IMR-90 (cell line): Measurements from ENCODE around the gene COLEC12. TPM values are rescaled to one million over a fixed set of nuclear protein-coding genes. Genes with fewer than 3 reads are reported as not detected.

Experiments used
- ATAC-seq: fragments of 200-7000 bp; cut with Tn5 transposase; 2 replicates; pipeline ENCODE4 v1.9.1; 2020; ENCODE audit warnings: low read depth, mild to moderate bottlenecking, moderate library complexity
- BruUV-seq: library from RNA; stranded (reverse); fragments of 400-500 nt; replicated peaks from 2 replicates; lab custom pipeline; 2021; lab: Mats Ljungman, UMichigan
- CTCF ChIA-PET: fragments of 300-600 bp; formaldehyde crosslinking; extraction: SDS; loops from one replicate; lab custom pipeline; 2021; ENCODE audit warnings: antibody characterized with exemption; lab: Yijun Ruan, JAX
- POLR2A ChIA-PET: fragments of 300-600 bp; sonication (Branson Sonifier 250); formaldehyde crosslinking; loops from one replicate; lab custom pipeline; 2022; ENCODE audit warnings: antibody characterized with exemption; ENCODE audit not compliant: unreplicated experiment; lab: Charles Lee
- DNase-seq: peaks from one replicate; pipeline ENCODE4 v3.0.0; 2013
- H2AFZ ChIP-seq: replicated peaks from 2 replicates; pipeline ENCODE3; 2013; ENCODE audit warnings: low read length, mild to moderate bottlenecking; ENCODE audit not compliant: poor library complexity
- H2AK5ac ChIP-seq: 2 replicates; pipeline ENCODE4 v1.6.1; 2013; ENCODE audit warnings: low read depth, low read length, inconsistent platforms
- H2AK9ac ChIP-seq: replicated peaks from 2 replicates; pipeline ENCODE3; 2013; ENCODE audit warnings: mild to moderate bottlenecking, low read depth, low read length, moderate library complexity; ENCODE audit not compliant: poor library complexity
- H2BK120ac ChIP-seq: 2 replicates; pipeline ENCODE4 v1.6.1; 2013; ENCODE audit warnings: low read depth, low read length, inconsistent platforms
- H2BK15ac ChIP-seq: 3 replicates; pipeline ENCODE4 v1.6.1; 2013; ENCODE audit warnings: low read depth, low read length, inconsistent platforms
- H2BK20ac ChIP-seq: 2 replicates; pipeline ENCODE4 v1.6.1; 2013; ENCODE audit warnings: low read depth, mild to moderate bottlenecking, inconsistent platforms, low read length, moderate library complexity
- H2BK5ac ChIP-seq: 2 replicates; pipeline ENCODE4 v1.6.1; 2013; ENCODE audit warnings: mild to moderate bottlenecking, low read depth, low read length, inconsistent platforms; ENCODE audit not compliant: poor library complexity, severe bottlenecking
- H3K14ac ChIP-seq: replicated peaks from 2 replicates; pipeline ENCODE4 v1.6.1; 2013; ENCODE audit warnings: low read depth, low read length, inconsistent platforms
- H3K18ac ChIP-seq: 2 replicates; pipeline ENCODE4 v1.6.1; 2013; ENCODE audit warnings: low read depth, low read length, control low read depth
- H3K23ac ChIP-seq: 2 replicates; pipeline ENCODE4 v1.6.1; 2013; ENCODE audit warnings: low read depth, low read length, inconsistent platforms
- H3K27ac ChIP-seq: 2 replicates; pipeline ENCODE4 v1.5.1; 2013; ENCODE audit warnings: mild to moderate bottlenecking, control low read depth, low read length; ENCODE audit not compliant: insufficient read depth
- H3K27me3 ChIP-seq: 2 replicates; pipeline ENCODE4 v1.6.1; 2013; ENCODE audit warnings: low read length; ENCODE audit not compliant: control insufficient read depth, insufficient read depth
- H3K36me3 ChIP-seq: 2 replicates; pipeline ENCODE4 v1.6.1; 2013; ENCODE audit warnings: low read length, mixed read lengths; ENCODE audit not compliant: control insufficient read depth, insufficient read depth
- H3K4ac ChIP-seq: 2 replicates; pipeline ENCODE4 v1.6.1; 2013; ENCODE audit warnings: low read depth, low read length, inconsistent platforms
- H3K4me1 ChIP-seq: 2 replicates; pipeline ENCODE4 v1.6.1; 2013; ENCODE audit warnings: low read length, mixed read lengths; ENCODE audit not compliant: control insufficient read depth, insufficient read depth
- H3K4me2 ChIP-seq: 2 replicates; pipeline ENCODE4 v1.6.1; 2013; ENCODE audit warnings: low read depth, mild to moderate bottlenecking, control low read depth, low read length, moderate library complexity
- H3K4me3 ChIP-seq: 2 replicates; pipeline ENCODE4 v1.5.1; 2013; ENCODE audit warnings: low read depth, mild to moderate bottlenecking, control low read depth, low read length, moderate library complexity; ENCODE audit not compliant: insufficient read depth
- H3K56ac ChIP-seq: 2 replicates; pipeline ENCODE4 v1.6.1; 2013; ENCODE audit warnings: low read length, inconsistent platforms; ENCODE audit not compliant: insufficient read depth; ENCODE audit errors: extremely low read depth
- H3K79me1 ChIP-seq, 2 experiments: 2 replicates each; pipeline ENCODE4 v1.6.1; 2013; ENCODE audit warnings: low read length in 2 of 2, inconsistent platforms in 1 of 2, low read depth in 1 of 2
- H3K9ac ChIP-seq: 2 replicates; pipeline ENCODE4 v1.6.1; 2013; ENCODE audit warnings: low read depth, low read length, control low read depth
- H3K9me1 ChIP-seq: 2 replicates; pipeline ENCODE4 v1.6.1; 2013; ENCODE audit warnings: low read length, inconsistent platforms; ENCODE audit not compliant: insufficient read depth
- H3K9me3 ChIP-seq: 2 replicates; pipeline ENCODE4 v1.6.1; 2013; ENCODE audit warnings: low read length; ENCODE audit not compliant: control insufficient read depth, insufficient read depth
- H4K20me1 ChIP-seq: 2 replicates; pipeline ENCODE4 v1.6.1; 2013; ENCODE audit warnings: low read length, inconsistent platforms; ENCODE audit not compliant: insufficient read depth
- H4K5ac ChIP-seq: 2 replicates; pipeline ENCODE4 v1.6.1; 2013; ENCODE audit warnings: mild to moderate bottlenecking, low read depth, low read length, control low read depth
- H4K8ac ChIP-seq, 2 experiments: 2 replicates each; pipeline ENCODE4 v1.6.1; 2013; ENCODE audit warnings: low read depth in 2 of 2, low read length in 2 of 2, control low read depth in 1 of 2, inconsistent platforms in 1 of 2
- H4K91ac ChIP-seq: 2 replicates; pipeline ENCODE4 v1.6.1; 2013; ENCODE audit warnings: low read depth, low read length, inconsistent platforms; ENCODE audit not compliant: insufficient read depth
- BHLHE40 ChIP-seq: fragments of 150-350 bp; IDR thresholded peaks from 2 replicates; pipeline ENCODE4 v1.6.1; 2016; ENCODE audit warnings: mild to moderate bottlenecking, low read depth, low read length
- CHD1 ChIP-seq: IDR thresholded peaks from 2 replicates; pipeline ENCODE4 v1.6.1; 2012; ENCODE audit warnings: low read depth, low read length, improper control_type of control experiment
- ELK1 ChIP-seq: fragments of 150-350 bp; IDR thresholded peaks from 2 replicates; pipeline ENCODE4 v1.6.1; 2016; ENCODE audit warnings: low read depth, mild to moderate bottlenecking, low read length, moderate library complexity, borderline replicate concordance
- FOS ChIP-seq: fragments of 150-350 bp; IDR thresholded peaks from 2 replicates; pipeline ENCODE4 v1.6.1; 2016; ENCODE audit warnings: low read depth, low read length
- RAD21 ChIP-seq: IDR thresholded peaks from 2 replicates; pipeline ENCODE4 v1.6.1; 2012; ENCODE audit warnings: low read length, improper control_type of control experiment
- WGBS, 2 experiments: methylation state at CpG; one replicate each; pipeline versions ENCODE4 v1.1.5 to v1.1.7; 2013; ENCODE audit warnings: missing lambda C conversion rate in 2 of 2; ENCODE audit not compliant: insufficient read length in 1 of 2; ENCODE audit errors: extremely low coverage in 2 of 2; 5-methylcytosine and 5-hydroxymethylcytosine counted together
- dilution Hi-C: fragments of 300-500 bp; cut with HindIII; formaldehyde crosslinking; loops from one replicate; pipeline ENCODE4 v1.14.3; 2018; ENCODE audit warnings: low sequenced_read_pairs; ENCODE audit not compliant: unreplicated experiment
- in situ Hi-C: fragments of 300-500 bp; cut with MboI; formaldehyde crosslinking; loops from 3 replicates; pipeline ENCODE4 v1.14.3; 2019; ENCODE audit warnings: low sequenced_read_pairs, inconsistent platforms, mixed read lengths
- intact Hi-C: fragments of 100-400 bp; cut with micrococcal nuclease; formaldehyde crosslinking; loops from 2 replicates; pipeline ENCODE4 v1.10.0; 2022
- polyA plus RNA-seq, 3 experiments: library from polyadenylated mRNA; depleted of rRNA; stranded (reverse); fragments of >200 nt; gene quantifications; 2 replicates each; pipeline ENCODE4 v1.2.3, GENCODE V29; 2012; ENCODE audit warnings: low replicate concordance in 1 of 3
- total RNA-seq: library from RNA; depleted of rRNA; stranded (reverse); fragments of >200 nt; gene quantifications from 2 replicates; pipeline ENCODE4 v1.2.3, GENCODE V29; 2012

Gene COLEC12
- total and polyA plus RNA-seq, 2 of the 4 experiments (the other 2 are of a cell fraction), result 1.0 to 2.3 TPM

- in situ Hi-C loops (no loop called here), dilution Hi-C loops (no loop called here), intact Hi-C loops (loop anchor here (5.0 to 10.0 kb wide), 2 partner anchors 98 to 215 kb away; no protein-coding TSS in a partner anchor)
- Histone ChIP-seq H2AK9ac (no peak overlapping the region), H3K9ac (no peak overlapping the region), H3K9me1 (peaks cover 17% of the 10 kb centered on the region), H2BK5ac (no peak overlapping the region), H3K4me1 (peaks cover 25% of the 10 kb centered on the region), H3K56ac (no peak overlapping the region), H4K20me1 (peaks cover 4% of the 10 kb centered on the region; the same call in 1 of the 2 replicates), H3K4me2 (no peak overlapping the region), H2AK5ac (peak overlapping the region; percentile 38), H2BK120ac (peak overlapping the region; percentile 25), H3K79me1 (no peaks in the 10 kb centered on the region), H2AFZ (no peak overlapping the region), H3K18ac (no peak overlapping the region), H3K27ac (no peak overlapping the region), H2BK20ac (0 out of 2 replicates have a peak overlapping the region, but pooled peaks have one; percentile 24), H3K9me3 (peaks cover 2% of the 10 kb centered on the region; the same call in 1 of the 2 replicates), H3K14ac (no peak overlapping the region), H3K27me3 (0 out of 2 replicates have a peak, but pooled peaks cover 1% of the 10 kb centered on the region), H4K5ac (no peak overlapping the region), H3K36me3 (no peaks in the 10 kb centered on the region), H3K4me3 (no peak overlapping the region), H4K91ac (no peak overlapping the region), H4K8ac (no peak overlapping the region), H3K23ac (no peak overlapping the region), H3K4ac (peak overlapping the region; percentile 63), H2BK15ac (0 out of 3 replicates have a peak overlapping the region, but pooled peaks have one; percentile 9)
- POLR2A ChIA-PET, result no interaction called here
- 0% methylated on average over 1 of the region's 10 CpGs; no CpG with 5 or more reads in 1 of the 2 experiments for WGBS, 2 experiments
- CTCF ChIA-PET, result interaction anchor here (0.5 to 0.6 kb wide), 2 partner anchors 107 to 301 kb away, joined by 3 to 4 read pairs; no protein-coding TSS in a partner anchor
- no TSS peak for BruUV-seq
- DNase-seq (no peak), ATAC-seq (no peak)
- TF ChIP-seq RAD21 (no peak), FOS (no peak), BHLHE40 (no peak), CHD1 (no peak), ELK1 (no peak)
These were observed 100.8 kb downstream of the COLEC12 start for GRCh38 chr18:399631-400135.
